ENCODE measurements around the gene BDH2.

DNA sequence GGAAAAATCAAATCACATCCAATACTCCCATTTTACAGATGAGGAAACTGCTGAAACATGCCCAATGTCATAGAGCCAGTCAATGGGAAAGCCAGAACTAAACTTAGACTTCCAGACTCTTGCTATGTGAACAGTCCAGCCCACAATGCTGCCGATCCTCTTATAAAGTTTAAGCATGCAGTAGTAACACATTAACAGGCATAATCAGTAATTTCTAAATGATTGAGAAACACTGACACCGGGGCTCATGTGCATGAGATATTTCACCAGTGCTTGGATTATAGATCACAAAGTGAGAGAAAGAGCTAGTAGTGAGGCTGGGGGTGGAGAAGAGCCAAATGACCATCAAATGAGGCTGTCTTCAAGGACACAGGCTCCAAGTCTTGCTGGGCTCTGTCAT, 2.5 kb downstream of the BDH2 start:
- TF ChIP-seq, protein P1, sequence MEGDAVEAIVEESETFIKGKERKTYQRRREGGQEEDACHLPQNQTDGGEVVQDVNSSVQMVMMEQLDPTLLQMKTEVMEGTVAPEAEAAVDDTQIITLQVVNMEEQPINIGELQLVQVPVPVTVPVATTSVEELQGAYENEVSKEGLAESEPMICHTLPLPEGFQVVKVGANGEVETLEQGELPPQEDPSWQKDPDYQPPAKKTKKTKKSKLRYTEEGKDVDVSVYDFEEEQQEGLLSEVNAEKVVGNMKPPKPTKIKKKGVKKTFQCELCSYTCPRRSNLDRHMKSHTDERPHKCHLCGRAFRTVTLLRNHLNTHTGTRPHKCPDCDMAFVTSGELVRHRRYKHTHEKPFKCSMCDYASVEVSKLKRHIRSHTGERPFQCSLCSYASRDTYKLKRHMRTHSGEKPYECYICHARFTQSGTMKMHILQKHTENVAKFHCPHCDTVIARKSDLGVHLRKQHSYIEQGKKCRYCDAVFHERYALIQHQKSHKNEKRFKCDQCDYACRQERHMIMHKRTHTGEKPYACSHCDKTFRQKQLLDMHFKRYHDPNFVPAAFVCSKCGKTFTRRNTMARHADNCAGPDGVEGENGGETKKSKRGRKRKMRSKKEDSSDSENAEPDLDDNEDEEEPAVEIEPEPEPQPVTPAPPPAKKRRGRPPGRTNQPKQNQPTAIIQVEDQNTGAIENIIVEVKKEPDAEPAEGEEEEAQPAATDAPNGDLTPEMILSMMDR (IDR thresholded peaks at IDR 0.05 in 8 of 11, conservative IDR thresholded peaks at IDR 0.05 in 3 of 11), result no peak
- no peak for TF ChIP-seq POLR2A (IDR thresholded peaks at IDR 0.05)
